ENCODE data around the gene DTL.
"Not testable (repeated sequence)": the region's sequence is repeated elsewhere in the genome, so short reads cannot be mapped to it uniquely, and the experiment has no call there.

Gene DTL

DNA sequence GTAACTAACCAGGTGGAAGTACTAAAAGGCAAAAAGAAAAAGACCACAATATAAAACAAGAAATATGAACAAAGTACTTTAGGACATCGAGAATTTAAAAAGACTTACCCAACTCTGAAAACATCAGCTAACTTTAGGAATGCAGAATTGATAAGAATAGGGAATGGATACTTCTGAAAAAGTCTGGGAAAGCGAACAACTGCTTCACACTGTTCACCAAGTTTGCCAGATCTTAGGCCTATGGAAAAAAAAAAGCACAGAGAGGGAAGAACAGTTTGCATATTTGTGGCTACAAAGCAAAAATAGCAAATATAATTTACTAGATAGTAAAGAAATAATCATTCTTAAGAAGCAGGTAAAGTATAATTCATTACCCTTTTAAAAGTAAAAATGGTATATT, 14.6 kb upstream of the DTL start:
- no peak for DNase-seq (ENCODE audit: low read depth)
- TF ChIP-seq CTCF (IDR thresholded peaks at IDR 0.05; ENCODE audit: low read depth, low read length, missing control alignments) = no peak
- in situ Hi-C loops (cut with HindIII; ENCODE audit: low sequenced_read_pairs) = no loop called here

DNA sequence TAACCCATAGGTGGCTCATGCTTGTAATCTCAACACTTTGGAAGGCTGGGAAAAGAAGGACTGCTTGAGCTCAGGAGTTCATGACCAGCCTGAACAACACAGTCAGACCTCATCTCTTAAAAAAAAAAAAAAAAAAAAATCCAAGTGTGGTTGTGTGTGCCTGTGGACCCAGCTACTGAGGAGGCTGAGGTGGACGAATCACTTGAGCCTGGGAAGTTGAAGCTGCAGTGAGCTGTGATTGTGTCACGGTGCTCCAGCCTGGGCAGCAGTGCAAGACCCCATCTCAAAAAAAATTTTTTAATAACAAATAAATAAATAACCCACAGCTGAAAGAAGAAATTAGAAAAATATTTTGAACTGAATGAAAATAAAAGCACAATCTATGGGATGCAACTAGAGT, 14.0 kb upstream of the DTL start:
- no peak for DNase-seq (ENCODE audit: low read depth)
- H3K4me3 ChIP-seq (ENCODE audit: low read depth, low read length) = no peak overlapping the region
- in situ Hi-C loops (cut with HindIII; ENCODE audit: low sequenced_read_pairs) = no loop called here
- no peak for TF ChIP-seq CTCF (IDR thresholded peaks at IDR 0.05; ENCODE audit: low read depth, low read length, missing control alignments)

More for the DNA sequence above, 14.6 kb upstream of the DTL start:
- no peak overlapping the region for H3K4me3 ChIP-seq (ENCODE audit: low read depth, low read length)

DNA sequence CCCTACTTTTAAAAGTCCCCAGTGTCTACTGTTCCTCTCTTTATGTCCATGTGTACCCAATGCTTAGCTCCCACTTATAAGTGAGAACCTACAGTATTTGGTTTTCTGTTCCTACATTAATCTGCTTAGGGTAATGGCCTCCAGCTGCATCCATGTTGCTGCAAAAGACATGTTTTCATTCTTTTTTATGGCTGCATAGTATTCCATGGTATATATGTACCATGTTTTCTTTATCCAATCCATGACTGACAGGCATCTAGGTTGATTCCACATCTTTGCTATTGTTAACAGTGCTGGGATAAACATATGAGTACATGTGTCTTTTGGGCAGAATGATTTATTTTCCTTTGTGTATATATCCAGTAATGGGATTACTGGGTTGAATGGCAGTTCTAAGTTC, 12.6 kb upstream of the DTL start:
- DNase-seq (ENCODE audit: low read depth); H3K4me3 ChIP-seq (ENCODE audit: low read depth, low read length); in situ Hi-C loops (cut with HindIII; ENCODE audit: low sequenced_read_pairs): not testable (repeated sequence)

DNA sequence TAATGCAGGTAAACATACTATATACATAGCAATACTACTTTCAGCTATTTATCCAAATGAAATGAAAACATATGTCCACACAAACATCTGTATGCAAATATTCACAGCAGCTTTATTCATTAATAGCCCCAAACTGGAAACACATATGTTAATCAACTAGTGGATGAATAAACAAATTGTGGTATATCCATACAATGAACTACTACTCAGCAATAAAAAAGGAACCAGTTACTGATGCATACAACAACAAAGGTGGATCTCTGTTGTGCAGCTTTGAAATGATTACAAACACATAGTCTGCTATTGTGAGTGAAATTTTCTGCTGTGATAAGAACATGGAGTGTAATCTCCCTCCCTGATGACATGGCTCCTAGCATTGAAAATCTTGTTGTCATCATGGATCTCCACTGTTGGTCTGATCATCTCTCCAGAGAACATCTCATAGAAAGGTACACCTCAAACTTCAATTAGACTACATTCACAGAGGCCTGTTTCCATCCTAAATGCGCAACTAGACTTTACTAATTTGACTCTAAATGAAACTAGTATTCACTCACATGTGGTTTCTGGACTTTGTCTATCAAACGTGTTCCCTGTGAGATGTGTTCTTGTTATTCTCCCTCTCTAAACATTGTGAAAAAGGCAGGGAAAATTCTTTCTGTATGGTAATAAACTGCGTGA, 10.9 kb upstream of the DTL start:
- TF ChIP-seq CTCF (IDR thresholded peaks at IDR 0.05; ENCODE audit: low read depth, low read length, missing control alignments) = no peak
- DNase-seq (ENCODE audit: low read depth) = no peak
- in situ Hi-C loops (cut with HindIII; ENCODE audit: low sequenced_read_pairs) = no loop called here
- H3K4me3 ChIP-seq (ENCODE audit: low read depth, low read length) = no peak overlapping the region

GRCh38 chr1:212027727-212028126, 7.8 kb upstream of the DTL start:
- H3K4me3 ChIP-seq (ENCODE audit: low read depth, low read length); in situ Hi-C loops (cut with HindIII; ENCODE audit: low sequenced_read_pairs); DNase-seq (ENCODE audit: low read depth): not testable (repeated sequence)

DNA sequence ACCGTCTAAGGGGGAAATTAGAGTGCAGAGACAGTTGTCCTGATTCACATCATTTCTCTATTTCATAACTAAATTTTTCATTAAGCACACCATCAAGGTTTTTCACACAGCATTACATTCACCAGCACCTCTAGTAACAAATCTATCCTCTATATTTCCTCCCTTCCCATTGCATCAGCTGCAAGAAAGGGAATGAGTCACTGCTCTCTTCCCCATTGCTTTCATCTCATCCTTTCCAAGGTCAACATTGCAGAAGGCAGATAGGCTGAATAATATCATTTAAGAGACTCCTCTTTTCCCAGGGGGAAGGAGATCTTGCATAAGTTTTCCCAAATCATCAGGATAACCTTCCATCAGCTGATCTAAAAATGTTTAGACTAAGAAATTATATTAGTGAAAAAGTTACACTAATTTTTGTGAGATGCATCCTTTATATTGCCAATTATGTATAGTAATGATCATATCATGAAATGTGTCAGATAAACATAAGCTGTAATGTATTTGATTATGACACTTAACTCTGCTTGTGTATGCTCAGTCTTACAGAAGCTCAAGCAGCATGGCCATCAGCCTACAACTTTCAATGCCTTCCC, 4.5 kb upstream of the DTL start:
- DNase-seq (ENCODE audit: low read depth) = peak; percentile 66
- TF ChIP-seq CTCF (IDR thresholded peaks at IDR 0.05; ENCODE audit: low read depth, low read length, missing control alignments) = no peak
- in situ Hi-C loops (cut with HindIII; ENCODE audit: low sequenced_read_pairs) = no loop called here
- no peak overlapping the region for H3K4me3 ChIP-seq (ENCODE audit: low read depth, low read length)

GRCh38 chr1:212034516-212035122, 929 bp upstream of the DTL start:
- DNase-seq (ENCODE audit: low read depth) = no peak
- TF ChIP-seq CTCF (IDR thresholded peaks at IDR 0.05; ENCODE audit: low read depth, low read length, missing control alignments) = no peak
- in situ Hi-C loops (cut with HindIII; ENCODE audit: low sequenced_read_pairs) = no loop called here
- H3K4me3 ChIP-seq (ENCODE audit: low read depth, low read length) = peak overlapping the region; percentile 78
